Right lobe of liver (tissue), 4 donors: Measurements from ENCODE around the gene CDK5.

Source experiments
- POLR2A ChIP-seq: fragments of 450-650 bp; IDR thresholded peaks from one replicate; pipeline ENCODE4 v1.6.1; 2017; ENCODE audit warnings: antibody characterized with exemption, mild to moderate bottlenecking
- TF ChIP-seq, protein P1 (sequence below), 4 donors: fragments of 200-600 bp in 3 of 4; fragments of 450-650 bp in 1 of 4; IDR thresholded peaks; one replicate each; pipeline versions ENCODE4 v1.5.1 to v1.8.0; 2016 to 2022; ENCODE audit warnings: antibody characterized with exemption in 4 of 4, mild to moderate bottlenecking in 2 of 4
- donor health status: DM: no; HTN: no; CAD: no.
- donor health status: DM: no; HTN: no; CAD: no.
- donor health status: DM: no; HTN: yes; CAD: no.

DNA sequence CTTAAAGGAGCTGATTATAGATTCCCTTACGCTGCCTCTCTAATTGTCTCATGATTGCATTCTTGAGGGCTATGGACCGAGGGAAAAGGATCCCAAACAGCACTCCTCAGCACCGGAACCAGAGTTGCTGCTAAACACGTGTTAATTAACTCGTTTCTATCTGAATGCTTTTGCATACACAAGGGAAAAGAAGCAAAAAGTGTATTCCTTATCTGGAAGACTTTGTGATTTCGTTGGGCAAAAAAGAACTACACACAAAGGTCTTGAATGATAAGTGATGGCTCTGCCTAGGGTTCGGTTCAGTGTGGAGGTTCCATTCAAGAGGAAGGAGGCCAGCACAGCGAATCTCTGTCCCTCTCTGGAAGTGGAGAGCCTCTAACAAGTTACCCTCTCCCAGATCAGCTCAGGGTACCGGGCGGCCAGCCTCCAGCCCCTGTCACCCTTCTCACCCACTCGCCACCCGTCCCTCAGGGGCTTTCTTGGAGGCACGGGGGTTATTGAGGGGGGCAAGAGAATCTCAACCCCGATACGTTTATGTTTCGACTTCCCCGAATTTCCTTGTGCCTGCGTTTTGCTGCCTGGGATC lies 1.2 kb upstream of the CDK5 start:
- TF ChIP-seq, protein P1, sequence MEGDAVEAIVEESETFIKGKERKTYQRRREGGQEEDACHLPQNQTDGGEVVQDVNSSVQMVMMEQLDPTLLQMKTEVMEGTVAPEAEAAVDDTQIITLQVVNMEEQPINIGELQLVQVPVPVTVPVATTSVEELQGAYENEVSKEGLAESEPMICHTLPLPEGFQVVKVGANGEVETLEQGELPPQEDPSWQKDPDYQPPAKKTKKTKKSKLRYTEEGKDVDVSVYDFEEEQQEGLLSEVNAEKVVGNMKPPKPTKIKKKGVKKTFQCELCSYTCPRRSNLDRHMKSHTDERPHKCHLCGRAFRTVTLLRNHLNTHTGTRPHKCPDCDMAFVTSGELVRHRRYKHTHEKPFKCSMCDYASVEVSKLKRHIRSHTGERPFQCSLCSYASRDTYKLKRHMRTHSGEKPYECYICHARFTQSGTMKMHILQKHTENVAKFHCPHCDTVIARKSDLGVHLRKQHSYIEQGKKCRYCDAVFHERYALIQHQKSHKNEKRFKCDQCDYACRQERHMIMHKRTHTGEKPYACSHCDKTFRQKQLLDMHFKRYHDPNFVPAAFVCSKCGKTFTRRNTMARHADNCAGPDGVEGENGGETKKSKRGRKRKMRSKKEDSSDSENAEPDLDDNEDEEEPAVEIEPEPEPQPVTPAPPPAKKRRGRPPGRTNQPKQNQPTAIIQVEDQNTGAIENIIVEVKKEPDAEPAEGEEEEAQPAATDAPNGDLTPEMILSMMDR (IDR thresholded peaks at IDR 0.05), result no peak
- TF ChIP-seq POLR2A, result no peak
